Vein endothelial cell (primary cell): ENCODE measurements around the gene ETDC. TPM values are rescaled to one million over a fixed set of nuclear protein-coding genes. Genes with fewer than 3 reads are reported as not detected.

Experiments used
- total RNA-seq: library from RNA; depleted of rRNA; stranded (reverse); fragments of >200 nt; gene quantifications from 2 replicates; pipeline ENCODE4 v1.2.3, GENCODE V29; 2012

The ETDC gene
- total RNA-seq = not detected in 2 replicates

GRCh38 chrX:135309430-135309923 lies at the start of gene ETDC:
TSS of gene ETDC (plus strand) at chrX:135309480. CDS start at chrX:135309480, 0 bp downstream.

Other genes with a start within 250 kb of the ETDC start
- 0.19 and 0.33 TPM in 2 replicates for gene SMIM10L2B, start 210.8 kb upstream of the ETDC start, total RNA-seq
- gene ETDB, start 189.0 kb upstream of the ETDC start, total RNA-seq = not detected in 2 replicates
- not detected in 2 replicates for gene CT55, start 138.1 kb upstream of the ETDC start, total RNA-seq
- gene ETDA, start 57.4 kb upstream of the ETDC start, total RNA-seq = not detected in 2 replicates
- gene ZNF75D, start 34.6 kb downstream of the ETDC start, total RNA-seq = 6.9 and 9.8 TPM in 2 replicates
- 11.8 and 16.2 TPM in 2 replicates for gene ZNF449, start 35.3 kb downstream of the ETDC start, total RNA-seq
- gene SMIM10L2A, start 112.5 kb downstream of the ETDC start, total RNA-seq = 1.3 TPM in 2 replicates
- 3.9 and 4.6 TPM in 2 replicates for gene INTS6L, start 211.2 kb downstream of the ETDC start, total RNA-seq